Measurements from ENCODE around the gene POLDIP2.

POLDIP2 gene

GRCh38 chr17:28402224-28402630 lies 44.9 kb upstream of the POLDIP2 start:
- TF ChIP-seq ZFX (IDR thresholded peaks at IDR 0.05; ENCODE audit: borderline replicate concordance), result no peak
- TF ChIP-seq CTCF (IDR thresholded peaks at IDR 0.05), result no peak
- H3K27ac ChIP-seq, result peak overlapping the region; percentile 47; the same call in 1 of the 2 replicates

DNA sequence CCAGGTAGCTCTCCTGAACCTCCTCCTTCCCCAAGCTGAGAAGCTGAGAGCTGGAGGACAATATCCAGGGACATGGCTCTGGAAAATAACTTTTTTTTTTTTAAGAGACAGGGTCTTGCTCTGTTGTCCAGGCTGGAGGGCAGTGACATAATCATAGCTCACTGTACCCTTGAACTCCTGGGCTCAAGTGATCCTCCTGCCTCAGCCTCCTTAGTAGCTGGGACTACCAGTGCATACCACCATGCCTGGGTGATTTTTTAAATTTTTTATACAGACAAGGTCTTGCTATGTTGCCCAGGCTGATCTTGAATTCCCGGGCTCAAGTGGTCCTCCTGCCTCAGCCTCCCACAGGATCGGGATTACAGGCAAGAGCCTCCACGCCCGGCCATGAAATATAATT lies 42.5 kb upstream of the POLDIP2 start:
- no peak for TF ChIP-seq ZFX (IDR thresholded peaks at IDR 0.05; ENCODE audit: borderline replicate concordance)
- no peak for TF ChIP-seq CTCF (IDR thresholded peaks at IDR 0.05)
- peak overlapping the region; percentile 47 for H3K27ac ChIP-seq

- TF ChIP-seq CTCF (IDR thresholded peaks at IDR 0.05) (no peak), ZFX (IDR thresholded peaks at IDR 0.05; ENCODE audit: borderline replicate concordance) (no peak)
- peak overlapping the region; percentile 47 for H3K27ac ChIP-seq
Observed at GRCh38 chr17:28398280-28398981, 41.1 kb upstream of the POLDIP2 start.

DNA sequence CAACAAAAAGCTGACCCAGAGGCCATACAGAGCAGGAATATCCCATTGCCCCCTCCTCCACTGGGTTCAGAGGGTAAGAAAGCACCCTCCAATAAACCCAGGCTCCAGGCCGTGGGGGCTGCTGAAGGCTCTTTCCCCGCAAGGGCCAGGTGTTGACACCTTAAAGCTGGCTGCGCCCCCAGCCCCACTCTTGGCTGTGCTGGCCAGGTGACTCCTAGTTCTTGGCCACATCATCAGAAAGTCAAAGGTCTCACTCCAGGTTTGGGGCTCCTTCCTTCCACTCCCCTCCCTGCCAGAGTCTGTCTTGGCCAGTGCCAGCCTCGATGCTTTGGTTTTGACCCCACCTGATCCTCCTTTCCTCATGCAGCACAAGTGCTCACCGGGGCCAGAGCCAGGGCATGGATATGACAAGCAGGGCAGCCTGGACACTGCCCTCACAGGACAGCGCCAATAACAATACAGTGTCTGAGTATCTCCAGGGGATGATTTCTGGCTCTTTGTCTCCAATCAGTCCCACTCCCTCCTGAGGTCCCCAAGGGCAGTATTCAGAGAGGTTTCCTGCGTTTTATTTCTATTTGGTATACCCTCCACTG lies 40.5 kb upstream of the POLDIP2 start:
- no peak for TF ChIP-seq ZFX (IDR thresholded peaks at IDR 0.05; ENCODE audit: borderline replicate concordance)
- no peak for TF ChIP-seq CTCF (IDR thresholded peaks at IDR 0.05)
- H3K27ac ChIP-seq, result peak overlapping the region; percentile 47

GRCh38 chr17:28397275-28397674 lies 39.9 kb upstream of the POLDIP2 start:
- peak overlapping the region; percentile 47; the same call in 1 of the 2 replicates for H3K27ac ChIP-seq

DNA sequence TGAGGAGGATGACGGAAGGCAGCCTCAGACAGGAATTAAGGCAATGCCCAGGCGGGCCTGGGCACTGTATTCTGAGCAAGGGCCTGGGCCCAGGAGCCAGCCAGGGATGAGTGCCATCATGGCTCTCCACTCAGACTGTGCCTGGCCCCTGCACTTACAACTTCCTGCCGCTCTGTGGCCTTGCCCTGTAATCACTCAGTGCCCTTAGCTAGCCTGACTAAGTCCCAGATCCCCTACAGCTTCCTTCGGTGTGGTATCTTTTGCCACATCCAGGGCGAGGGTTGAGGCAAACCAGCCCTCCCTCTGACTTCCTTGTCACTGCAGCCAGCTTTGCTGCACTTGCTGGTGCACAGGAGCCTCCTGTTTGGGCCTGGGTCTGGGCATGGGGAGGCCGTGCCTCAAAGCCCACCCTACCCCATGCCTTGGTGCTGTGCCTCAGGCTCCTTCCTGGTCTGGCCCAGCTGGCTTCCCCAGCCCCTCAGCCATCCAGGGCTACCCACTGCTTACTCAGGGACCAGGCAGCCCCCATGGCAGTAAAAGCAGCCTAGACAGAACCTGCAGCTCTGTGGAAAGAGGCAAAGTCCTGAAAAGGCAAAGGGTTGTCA lies 39.4 kb upstream of the POLDIP2 start:
- no peak for TF ChIP-seq CTCF (IDR thresholded peaks at IDR 0.05)
- no peak for TF ChIP-seq ZFX (IDR thresholded peaks at IDR 0.05; ENCODE audit: borderline replicate concordance)
- H3K27ac ChIP-seq, result no peak overlapping the region

More at GRCh38 chr17:28397275-28397674, 39.9 kb upstream of the POLDIP2 start:
- TF ChIP-seq ZFX (IDR thresholded peaks at IDR 0.05; ENCODE audit: borderline replicate concordance) (no peak), CTCF (IDR thresholded peaks at IDR 0.05) (no peak)

DNA sequence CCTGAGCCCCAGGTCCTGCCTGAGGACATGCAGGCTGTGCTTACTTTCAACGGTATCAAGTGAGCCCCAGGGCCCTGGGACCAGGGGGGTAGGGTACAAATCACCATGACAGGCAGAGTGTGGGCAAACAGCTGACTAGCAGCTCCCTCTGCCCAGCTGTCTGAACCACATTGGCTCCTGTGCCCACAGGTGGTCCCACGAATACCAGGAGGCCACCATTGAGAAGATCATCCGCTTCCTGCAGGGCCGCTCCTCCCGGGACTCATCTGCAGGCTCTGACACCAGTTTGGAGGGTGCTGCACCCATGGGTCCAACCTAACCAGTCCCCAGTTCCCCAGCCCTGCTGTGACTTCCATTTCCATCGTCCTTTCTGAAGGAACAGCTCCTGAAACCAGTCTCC lies 38.6 kb upstream of the POLDIP2 start:
- H3K27ac ChIP-seq, result no peak overlapping the region
- TF ChIP-seq CTCF (IDR thresholded peaks at IDR 0.05) (no peak), ZFX (IDR thresholded peaks at IDR 0.05; ENCODE audit: borderline replicate concordance) (no peak)

Data from 22Rv1 (cell line).